DLD1 (cell line): ENCODE data around the gene CARD10.

Experiments used
- in situ Hi-C: cut with HindIII; loops from 2 replicates; pipeline ENCODE4 v1.10.0; 2017; ENCODE audit warnings: low sequenced_read_pairs

CARD10 gene

DNA sequence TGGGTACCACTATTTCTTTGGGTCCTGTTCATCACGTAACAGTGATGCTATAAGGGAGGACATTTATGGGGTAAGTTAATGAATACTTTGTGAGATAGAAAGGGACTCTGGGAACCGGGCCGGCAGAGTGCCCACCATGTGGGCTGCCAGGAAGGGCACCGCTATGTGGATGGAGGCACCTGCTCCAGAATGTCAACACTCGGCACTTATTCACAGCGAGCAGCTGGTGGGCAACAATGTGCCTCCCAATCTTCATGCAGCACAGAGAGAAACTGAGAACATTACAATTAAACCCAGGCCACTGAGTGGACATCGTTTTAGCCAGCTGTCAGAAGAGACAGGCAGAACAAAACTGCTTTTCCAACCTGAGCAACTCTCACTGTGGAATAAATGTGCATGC, 76.1 kb downstream of the CARD10 start:
- in situ Hi-C loops: loop anchor here (10.0 kb wide), 1 partner anchor 118 kb away; no protein-coding TSS in a partner anchor

DNA sequence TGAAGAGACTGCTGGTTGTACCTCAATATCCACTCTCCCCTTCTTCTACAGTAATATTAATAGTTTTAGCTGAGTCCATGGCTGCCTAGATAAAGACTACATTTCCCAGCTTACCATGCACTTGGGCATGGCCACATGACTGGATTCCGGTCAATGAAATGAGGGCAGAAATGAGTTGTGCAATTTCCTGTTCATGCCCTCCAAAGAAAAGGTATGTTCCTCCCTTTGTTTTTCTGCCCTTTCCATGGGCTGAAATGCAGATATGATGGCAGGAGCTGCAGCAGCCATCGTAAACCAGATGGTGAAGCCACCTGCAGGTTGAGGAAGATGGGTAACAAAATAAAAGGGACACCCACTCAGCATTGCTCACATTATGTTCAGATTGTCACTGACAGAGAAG, 76.7 kb downstream of the CARD10 start:
- in situ Hi-C loops: loop anchor here (10.0 kb wide), 1 partner anchor 118 kb away; no protein-coding TSS in a partner anchor

DNA sequence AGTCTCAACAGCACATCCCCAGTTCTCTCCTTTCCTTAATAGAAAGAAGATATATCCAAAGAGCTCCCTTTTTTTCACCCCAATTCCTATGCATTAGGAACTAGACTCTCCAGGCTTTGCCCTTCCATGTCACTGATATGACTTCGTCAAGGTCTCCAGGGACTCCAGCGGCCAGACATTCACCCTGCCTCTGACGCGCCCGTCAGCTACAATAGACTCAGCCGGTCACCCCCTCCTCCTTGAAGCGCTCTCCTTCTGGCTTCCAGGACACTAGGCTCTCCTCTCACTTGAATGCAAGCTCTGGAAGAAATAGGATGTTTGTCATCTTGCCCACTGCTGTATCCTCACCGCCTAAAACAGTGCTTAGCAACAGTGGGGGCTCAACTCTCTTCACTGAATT, 77.1 kb downstream of the CARD10 start:
- in situ Hi-C loops: loop anchor here (10.0 kb wide), 1 partner anchor 117 kb away; no protein-coding TSS in a partner anchor

DNA sequence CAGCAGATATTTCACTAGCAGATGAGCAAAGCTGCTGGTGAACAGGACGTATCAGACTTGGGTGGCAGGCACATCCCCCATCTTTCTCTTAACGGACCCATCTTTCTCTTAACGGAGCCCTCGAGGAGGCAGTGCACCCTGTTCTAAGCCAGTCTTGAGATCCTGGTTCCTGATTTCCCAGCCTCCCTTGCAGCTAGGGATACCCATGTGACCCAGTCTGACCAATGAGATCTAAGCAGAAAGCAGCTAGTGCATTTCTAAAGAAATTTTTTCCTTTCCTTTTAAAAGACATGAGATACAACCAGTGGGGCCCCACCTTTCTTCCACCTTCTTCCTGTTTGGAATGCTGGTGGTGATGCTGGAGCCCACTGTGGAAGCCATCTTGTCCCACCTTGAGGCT, 78.3 kb downstream of the CARD10 start:
- in situ Hi-C loops: loop anchor here (10.0 kb wide), 1 partner anchor 116 kb away; no protein-coding TSS in a partner anchor
